Activated T-helper 2 cell treated with anti-CD3 and anti-CD28 coated beads, Interferon-gamma antibody, Interleukin-2, Interleukin-4, amounts not matched to agents 10 μg/mL and 5 μg/mL and 100 μg/mL, durations not matched to agents 14 hours and 24 hours and 36 hours (primary cell): ENCODE results near the gene MVD. TPM values are rescaled to one million over a fixed set of nuclear protein-coding genes. Genes with fewer than 3 reads are reported as not detected.

Source experiments
- DNase-seq: peaks from one replicate; pipeline ENCODE4 v3.0.0; 2021; ENCODE audit warnings: low spot score
- H3K27ac Mint-ChIP-seq: one replicate; pipeline ENCODE4 v1.8.0; 2021; ENCODE audit warnings: mixed read lengths
- H3K27me3 Mint-ChIP-seq: one replicate; pipeline ENCODE4 v1.8.0; 2021; ENCODE audit warnings: low read depth, mixed read lengths
- H3K36me3 Mint-ChIP-seq: one replicate; pipeline ENCODE4 v1.8.0; 2021; ENCODE audit warnings: low read depth, mixed read lengths
- H3K4me1 Mint-ChIP-seq: one replicate; pipeline ENCODE4 v1.8.0; 2021; ENCODE audit warnings: low read depth, mixed read lengths
- H3K4me3 Mint-ChIP-seq: one replicate; pipeline ENCODE4 v1.8.0; 2021; ENCODE audit warnings: low read depth, mild to moderate bottlenecking, moderate library complexity, mixed read lengths
- H3K9me3 Mint-ChIP-seq: one replicate; pipeline ENCODE4 v1.8.0; 2021; ENCODE audit warnings: mixed read lengths
- intact Hi-C: fragments of 100-400 bp; cut with micrococcal nuclease; formaldehyde crosslinking; loops from one replicate; pipeline ENCODE4 v1.15.1; 2023
- total RNA-seq: library from RNA; stranded (reverse); gene quantifications from 2 replicates; pipeline ENCODE4 v1.2.3, GENCODE V29; 2022

MVD gene, protein sequence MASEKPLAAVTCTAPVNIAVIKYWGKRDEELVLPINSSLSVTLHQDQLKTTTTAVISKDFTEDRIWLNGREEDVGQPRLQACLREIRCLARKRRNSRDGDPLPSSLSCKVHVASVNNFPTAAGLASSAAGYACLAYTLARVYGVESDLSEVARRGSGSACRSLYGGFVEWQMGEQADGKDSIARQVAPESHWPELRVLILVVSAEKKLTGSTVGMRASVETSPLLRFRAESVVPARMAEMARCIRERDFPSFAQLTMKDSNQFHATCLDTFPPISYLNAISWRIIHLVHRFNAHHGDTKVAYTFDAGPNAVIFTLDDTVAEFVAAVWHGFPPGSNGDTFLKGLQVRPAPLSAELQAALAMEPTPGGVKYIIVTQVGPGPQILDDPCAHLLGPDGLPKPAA
- total RNA-seq, result 132 and 137 TPM in 2 replicates

DNA sequence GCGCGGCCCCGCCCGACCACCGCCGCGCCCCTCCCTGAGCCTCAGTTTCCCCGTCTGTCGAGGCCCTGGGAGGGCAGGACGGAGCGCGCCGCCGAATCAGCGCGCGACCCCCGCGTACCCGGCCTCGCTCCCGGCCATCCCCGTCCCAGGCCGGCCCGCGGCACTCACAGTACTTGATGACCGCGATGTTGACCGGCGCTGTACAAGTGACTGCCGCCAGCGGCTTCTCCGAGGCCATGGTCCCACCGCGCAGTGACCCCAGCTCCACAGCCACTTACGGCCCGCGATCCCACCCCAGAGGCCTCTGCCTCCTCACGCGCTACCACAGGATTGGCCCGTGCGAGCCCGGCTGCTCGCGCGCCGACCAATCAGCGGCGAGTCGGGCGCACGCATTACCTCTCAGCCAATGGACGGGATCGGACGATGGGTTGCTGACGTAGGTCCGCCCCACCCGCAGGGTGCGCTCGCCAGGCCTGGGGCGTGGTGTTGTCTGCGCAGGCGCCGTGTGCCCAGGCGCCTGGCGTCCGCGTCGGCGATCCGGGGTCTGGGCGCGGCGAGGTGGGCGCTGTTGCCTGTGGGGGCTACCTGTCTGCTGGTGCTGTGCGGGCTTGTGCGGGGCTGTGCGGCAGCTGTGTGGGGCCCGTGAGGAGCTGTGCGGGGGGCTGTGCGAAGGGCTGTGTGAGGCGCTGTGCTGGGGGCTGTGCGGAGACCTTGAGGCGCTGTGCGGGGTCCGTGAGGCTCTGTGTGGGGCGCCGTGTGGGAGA is at the start of gene MVD:
Gene MVD, minus strand, starts transcription at position 249 of the 764 bp plus-strand sequence. Its CDS starts 11 bp downstream, at position 238.
- H3K4me1 Mint-ChIP-seq, result peaks cover 19% of the 10 kb centered on the region
- DNase-seq, result peak; percentile 96
- peak within 1 kb of the TSS; percentile 91 for H3K27ac Mint-ChIP-seq
- intact Hi-C loops, result loop anchor here (1.0 kb wide), 3 partner anchors 12 to 43 kb away; partner anchors contain the start of genes CTU2, CYBA, RNF166 and SNAI3
- H3K27me3 Mint-ChIP-seq, result no peaks in the 10 kb centered on the region
- H3K4me3 Mint-ChIP-seq, result peak within 1 kb of the TSS; percentile 93
- no peaks in the 10 kb centered on the region for H3K9me3 Mint-ChIP-seq
- peaks cover 23% of the 10 kb centered on the region for H3K36me3 Mint-ChIP-seq

DNA sequence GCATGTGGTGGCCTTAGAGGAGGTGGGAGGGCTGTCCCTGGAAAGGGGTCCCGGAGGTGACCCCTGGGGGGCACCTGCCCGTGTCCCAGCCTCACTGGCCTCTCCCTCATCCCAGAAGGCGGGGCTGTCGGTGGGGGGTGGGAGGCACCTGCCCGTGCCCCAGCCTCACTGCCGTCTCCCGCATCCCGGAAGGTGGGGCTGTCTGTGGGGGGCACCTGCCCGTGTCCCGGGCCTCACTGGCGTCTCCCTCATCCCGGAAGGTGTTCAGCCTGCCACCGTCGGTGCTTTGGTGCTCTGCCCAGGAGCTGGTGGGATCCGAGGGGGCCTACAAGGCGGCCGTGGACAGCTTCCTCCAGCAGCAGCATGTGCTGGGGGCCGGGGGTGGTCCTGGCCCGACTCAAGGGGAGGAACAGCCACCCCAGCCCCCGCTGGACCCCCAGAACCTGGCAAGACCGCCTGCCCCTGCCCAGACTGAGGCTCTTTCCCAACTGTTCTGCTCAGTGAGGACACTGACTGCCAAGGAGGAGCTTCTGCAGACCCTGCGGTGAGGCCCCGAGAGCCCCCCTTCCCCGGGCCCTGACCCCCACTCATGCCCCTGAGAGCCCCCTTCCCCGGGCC is 49.6 kb upstream of the MVD start:
- Mint-ChIP-seq H3K27me3 (no peaks in the 10 kb centered on the region), H3K4me1 (peaks cover 1% of the 10 kb centered on the region), H3K9me3 (no peaks in the 10 kb centered on the region)

DNA sequence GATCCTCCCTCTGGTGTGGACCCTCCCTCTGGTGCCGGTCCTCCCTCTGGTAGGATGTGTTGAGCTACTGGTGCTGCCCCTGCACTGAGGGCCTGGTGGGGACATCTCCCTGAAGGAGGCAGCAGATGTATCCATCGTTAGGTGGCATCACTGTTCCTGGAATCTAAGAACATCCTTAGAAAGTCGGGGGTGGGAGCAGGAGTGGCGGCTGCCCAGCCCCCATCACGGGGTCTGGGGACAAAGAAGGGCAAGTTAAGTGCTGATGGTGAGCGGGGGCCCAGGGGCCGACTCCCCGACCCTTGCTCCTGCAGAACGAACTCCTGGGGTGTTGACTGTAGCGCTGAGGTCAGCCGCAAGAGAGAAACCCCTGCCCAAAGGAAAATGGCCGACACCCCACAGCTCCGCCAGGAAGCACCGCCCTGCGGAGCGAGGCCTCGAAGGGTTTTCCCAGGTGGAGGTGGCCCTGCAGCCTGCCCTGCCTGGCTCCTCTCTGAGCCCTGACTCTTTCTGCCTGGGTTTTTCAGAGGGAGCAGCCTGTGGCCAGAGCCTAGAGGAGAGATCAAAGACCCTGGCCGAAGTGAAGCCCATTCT is 49.0 kb upstream of the MVD start:
- Mint-ChIP-seq H3K27me3 (no peaks in the 10 kb centered on the region), H3K27ac (no peak overlapping the region), H3K36me3 (peaks cover 4% of the 10 kb centered on the region), H3K4me3 (no peak overlapping the region), H3K9me3 (no peaks in the 10 kb centered on the region), H3K4me1 (peaks cover 7% of the 10 kb centered on the region)
- intact Hi-C loops, result no loop called here
- DNase-seq, result no peak

More for the DNA sequence above, 49.6 kb upstream of the MVD start:
- no peak overlapping the region for H3K4me3 Mint-ChIP-seq
- H3K36me3 Mint-ChIP-seq, result peaks cover 9% of the 10 kb centered on the region
- intact Hi-C loops, result no loop called here
- H3K27ac Mint-ChIP-seq, result no peak overlapping the region
- DNase-seq, result no peak

DNA sequence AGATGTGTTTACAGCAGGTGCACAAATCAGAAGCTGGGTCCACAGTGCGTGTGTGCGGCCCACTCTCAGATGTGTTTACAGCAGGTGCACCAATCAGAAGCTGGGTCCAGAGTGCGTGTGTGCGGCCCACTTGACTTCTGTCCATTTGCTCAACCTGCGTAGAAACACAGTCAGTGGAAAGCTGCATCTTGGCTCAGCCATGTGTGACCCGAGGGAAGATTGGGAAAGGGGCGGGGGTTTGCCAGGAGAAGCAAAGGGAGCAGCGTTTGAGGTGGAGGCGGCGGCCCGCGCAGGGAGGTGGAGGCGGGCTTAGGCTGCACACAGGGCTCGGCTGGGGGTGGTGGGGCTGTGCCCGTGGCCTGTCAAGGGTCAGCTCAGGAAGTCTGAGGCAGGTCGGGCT is 47.7 kb upstream of the MVD start:
- Mint-ChIP-seq H3K27me3 (no peaks in the 10 kb centered on the region), H3K36me3 (peaks cover 4% of the 10 kb centered on the region), H3K27ac (no peak overlapping the region), H3K9me3 (no peaks in the 10 kb centered on the region), H3K4me3 (no peak overlapping the region), H3K4me1 (peaks cover 7% of the 10 kb centered on the region)
- DNase-seq, result no peak
- intact Hi-C loops, result no loop called here

DNA sequence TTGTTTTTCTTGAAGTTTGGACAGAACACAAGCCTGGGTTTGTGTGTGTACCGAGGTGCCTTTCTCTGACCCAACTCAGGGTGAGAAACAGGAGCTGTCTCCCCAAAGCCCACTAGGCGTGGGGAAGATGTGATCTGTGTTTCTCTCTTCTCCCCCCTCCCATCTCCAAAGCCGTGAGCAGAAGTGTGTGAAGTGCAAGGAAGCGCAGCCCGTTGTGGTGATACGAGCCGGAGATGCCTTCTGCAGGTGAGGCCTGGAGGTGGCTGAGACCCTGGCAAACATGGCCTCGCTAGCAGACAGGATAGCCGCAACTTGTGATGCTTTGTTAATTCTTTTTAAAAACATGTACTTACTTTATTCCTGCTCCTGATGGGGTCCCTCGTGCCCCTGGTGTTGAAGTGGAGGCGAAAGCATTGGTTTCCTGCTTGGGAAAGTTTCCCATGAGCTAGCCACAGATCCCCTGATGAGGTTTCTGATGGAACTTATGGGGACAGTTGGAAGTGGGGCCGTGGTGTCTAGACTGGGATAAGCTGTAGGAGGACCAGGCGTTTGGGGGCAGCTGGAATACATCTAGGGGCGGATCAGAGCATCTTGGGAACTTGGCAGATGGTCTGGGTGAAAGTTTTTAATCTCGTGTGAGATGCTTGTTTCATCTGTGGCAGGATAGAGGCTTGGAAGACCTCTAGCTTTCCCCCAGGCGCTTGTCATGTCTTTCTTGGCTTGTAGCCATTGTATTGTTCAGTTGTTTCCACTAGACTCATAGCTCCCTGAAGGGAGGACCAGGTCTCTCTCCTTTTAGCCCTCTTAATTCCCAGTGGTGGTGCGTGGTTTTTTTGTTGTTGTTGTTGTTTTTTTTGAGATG is 44.3 kb upstream of the MVD start:
- Mint-ChIP-seq H3K9me3 (no peaks in the 10 kb centered on the region), H3K27ac (peak overlapping the region; percentile 61), H3K4me3 (peak overlapping the region; percentile 87), H3K27me3 (no peaks in the 10 kb centered on the region), H3K36me3 (peaks cover 7% of the 10 kb centered on the region), H3K4me1 (peaks cover 34% of the 10 kb centered on the region)
- intact Hi-C loops, result loop anchor here (1.0 to 2.0 kb wide), 3 partner anchors 30 to 74 kb away; partner anchors contain the start of gene MVD
- DNase-seq, result no peak

DNA sequence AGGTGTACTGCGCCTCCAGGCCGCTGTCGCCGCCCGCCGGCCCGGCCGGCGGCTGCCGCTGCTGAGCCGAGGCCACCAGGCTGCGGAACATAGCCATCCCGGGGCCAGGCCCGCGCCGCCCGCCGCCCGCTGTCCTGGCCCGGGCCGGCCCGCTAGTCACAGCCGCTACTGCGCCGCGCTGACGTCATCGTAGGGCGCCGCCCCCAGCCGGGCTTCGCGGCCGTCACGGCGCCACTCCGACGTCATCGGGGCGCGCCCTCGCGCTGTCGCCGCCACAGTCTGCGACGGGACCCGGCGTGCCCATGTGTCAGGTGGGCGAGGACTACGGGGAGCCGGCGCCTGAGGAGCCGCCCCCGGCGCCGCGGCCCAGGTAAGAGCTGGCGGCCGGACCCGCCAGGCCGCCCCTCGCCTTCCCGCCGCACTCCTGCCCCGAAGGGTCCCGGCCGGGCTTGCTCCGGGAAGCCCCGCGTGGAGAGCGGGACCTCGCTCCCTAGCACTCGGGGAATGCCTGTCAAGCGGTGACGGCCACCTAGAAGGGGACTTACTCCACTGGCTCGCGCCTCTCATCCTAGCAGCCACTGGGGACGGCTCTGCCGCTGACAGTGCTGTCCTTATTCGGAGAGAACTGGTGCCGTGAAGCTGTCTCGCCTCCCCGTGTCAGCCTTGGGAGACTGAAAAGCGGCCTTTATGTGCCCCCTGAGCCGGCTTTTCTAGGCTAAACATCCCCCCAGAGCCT is 43.5 kb upstream of the MVD start, which contains the start of the genes CTU2 and RNF166:
Gene CTU2, plus strand, starts transcription at position 275 of the 736 bp plus-strand sequence. Its CDS starts 28 bp downstream, at position 303.
Gene RNF166, minus strand, starts transcription at position 180 of the 736 bp plus-strand sequence. Its CDS starts 83 bp downstream, at position 97.
- Mint-ChIP-seq H3K4me3 (peak within 1 kb of the TSS; percentile 87), H3K9me3 (no peaks in the 10 kb centered on the region), H3K36me3 (peaks cover 7% of the 10 kb centered on the region), H3K27me3 (no peaks in the 10 kb centered on the region), H3K27ac (peak within 1 kb of the TSS; percentile 67), H3K4me1 (peaks cover 41% of the 10 kb centered on the region)
- intact Hi-C loops, result loop anchor here (1.0 to 2.0 kb wide), 3 partner anchors 30 to 75 kb away; partner anchors contain the start of gene MVD
- DNase-seq, result peak; percentile 89

DNA sequence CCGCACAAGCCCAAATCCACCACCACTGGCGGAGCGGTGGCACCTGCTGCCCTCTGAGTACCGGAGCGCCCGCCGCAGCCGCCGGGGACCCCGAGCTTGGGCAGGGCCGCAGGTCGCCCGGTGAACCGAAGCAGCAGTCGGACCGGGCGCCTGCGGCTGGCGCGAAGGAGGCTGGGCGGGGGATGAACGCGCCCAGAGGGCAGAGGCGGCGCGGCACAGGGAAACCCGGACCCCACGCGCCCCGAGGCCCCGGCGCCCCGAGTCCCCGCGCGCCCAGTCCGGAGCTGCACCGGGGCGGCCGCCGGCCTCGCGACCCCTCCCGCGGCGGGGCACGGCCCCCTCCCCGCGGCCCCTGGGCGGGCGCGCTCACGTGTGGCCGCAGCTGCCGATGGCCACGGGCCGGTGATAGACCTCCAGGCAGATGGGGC is 42.9 kb upstream of the MVD start:
- DNase-seq, result no peak
- Mint-ChIP-seq H3K27ac (no peak overlapping the region), H3K4me3 (peak overlapping the region; percentile 83), H3K4me1 (peaks cover 44% of the 10 kb centered on the region), H3K9me3 (no peaks in the 10 kb centered on the region), H3K27me3 (no peaks in the 10 kb centered on the region), H3K36me3 (peaks cover 7% of the 10 kb centered on the region)
- intact Hi-C loops, result loop anchor here (1.0 to 2.0 kb wide), 3 partner anchors 31 to 75 kb away; partner anchors contain the start of gene MVD

DNA sequence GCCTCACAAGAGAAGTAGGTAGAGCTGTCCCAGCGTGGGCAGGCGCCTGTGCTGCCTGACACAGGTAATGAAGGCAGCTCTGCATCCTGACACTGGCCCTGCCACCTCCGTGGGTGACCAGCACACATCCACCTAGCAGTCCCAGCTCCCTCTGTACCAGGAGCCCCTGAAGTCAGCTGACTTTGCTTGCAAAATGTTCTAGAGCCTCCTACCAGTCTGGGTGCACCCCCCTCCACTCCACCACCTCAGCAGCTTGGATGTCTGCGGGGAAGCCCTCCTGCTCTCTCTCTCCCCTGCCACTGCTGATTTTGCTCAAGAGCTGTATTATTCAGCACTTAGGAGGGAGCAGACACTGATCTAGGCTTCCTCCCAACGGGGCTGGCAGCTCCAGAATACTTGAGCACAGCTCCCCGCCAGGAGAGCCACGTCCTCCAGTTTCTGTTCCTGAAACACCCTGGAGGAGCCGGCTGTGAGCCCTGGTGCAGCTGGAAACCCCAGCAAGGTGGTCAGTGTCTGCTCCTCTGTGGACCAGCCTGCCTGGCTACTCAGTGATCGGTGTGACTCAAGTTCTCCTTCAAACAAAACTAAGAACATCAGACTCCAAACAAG is 42.3 kb upstream of the MVD start:
- Mint-ChIP-seq H3K4me1 (peaks cover 48% of the 10 kb centered on the region), H3K27ac (peak overlapping the region; percentile 67), H3K9me3 (no peaks in the 10 kb centered on the region), H3K36me3 (peaks cover 12% of the 10 kb centered on the region), H3K4me3 (peak overlapping the region; percentile 83), H3K27me3 (no peaks in the 10 kb centered on the region)
- intact Hi-C loops, result no loop called here
- DNase-seq, result no peak

DNA sequence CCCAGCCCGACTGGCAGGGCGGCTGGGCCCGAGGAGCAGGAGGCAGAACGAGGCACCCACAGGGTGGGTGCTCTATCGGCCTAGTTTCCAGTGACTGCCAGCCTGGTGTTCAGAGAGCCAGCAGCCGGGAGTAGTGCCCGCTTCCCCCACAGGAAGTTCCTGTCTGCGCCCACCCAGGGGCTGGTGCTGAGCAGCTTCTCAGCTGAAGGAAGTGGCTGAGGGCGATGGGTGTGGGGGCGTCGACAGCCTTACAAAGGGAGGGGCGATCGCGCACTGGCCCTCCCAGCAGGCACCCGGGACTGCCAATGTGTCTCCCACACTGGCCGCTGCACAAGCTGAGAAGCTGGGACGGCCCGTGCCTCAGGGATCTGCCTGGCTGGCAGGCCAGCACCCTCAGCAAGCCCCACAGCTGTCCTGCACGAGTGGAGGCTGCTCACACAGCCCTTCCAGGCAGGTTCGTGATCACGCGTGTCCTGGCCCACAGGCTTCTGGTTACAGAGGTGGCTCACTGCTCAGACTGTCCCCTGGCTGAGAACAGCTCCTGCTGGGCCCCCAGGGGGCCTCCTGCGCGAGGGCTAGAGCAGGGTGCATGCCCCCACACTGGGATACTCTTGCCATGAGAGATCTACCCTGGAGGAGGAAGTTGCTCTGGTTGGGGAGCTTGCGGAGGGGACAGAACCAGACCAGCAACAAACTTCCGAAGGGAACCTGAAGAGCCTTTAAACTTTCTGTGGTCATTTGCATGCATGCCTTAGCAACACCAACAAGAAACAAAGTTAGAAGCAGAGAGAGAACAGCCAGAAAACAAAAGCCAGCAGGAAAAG is 40.8 kb upstream of the MVD start:
- peaks cover 56% of the 10 kb centered on the region for H3K4me1 Mint-ChIP-seq
- peak; percentile 63 for DNase-seq
- H3K36me3 Mint-ChIP-seq, result peaks cover 20% of the 10 kb centered on the region
- H3K27ac Mint-ChIP-seq, result peak overlapping the region; percentile 93
- intact Hi-C loops, result loop anchor here (5.0 kb wide), 2 partner anchors 99 to 131 kb away; partner anchors contain the start of genes CDT1 and ZC3H18
- H3K4me3 Mint-ChIP-seq, result peak overlapping the region; percentile 83
- no peaks in the 10 kb centered on the region for H3K9me3 Mint-ChIP-seq
- H3K27me3 Mint-ChIP-seq, result no peaks in the 10 kb centered on the region
